ENCODE data around the gene UTS2.

UTS2 gene

DNA sequence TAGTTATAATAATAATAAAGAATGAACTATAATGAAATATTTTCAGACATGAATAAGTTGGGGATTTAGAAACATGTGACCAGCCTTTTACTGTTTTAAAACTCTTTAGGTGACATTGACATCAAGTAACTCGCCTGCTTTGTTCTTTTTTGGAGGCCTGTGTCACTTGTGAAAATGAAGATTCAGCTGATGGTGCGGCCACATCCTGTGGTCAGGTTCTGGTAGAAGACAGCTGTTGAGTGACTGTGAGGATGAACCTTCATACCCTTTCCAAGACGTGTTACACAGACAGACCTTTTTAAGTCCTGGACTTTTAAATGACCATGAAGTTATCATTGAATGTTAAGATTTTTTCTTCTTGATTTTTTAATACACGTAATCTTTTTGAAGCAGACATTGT, 10.3 kb downstream of the UTS2 start:
- Histone ChIP-seq H3K27me3 (ENCODE audit: insufficient read depth, poor library complexity, severe bottlenecking) (no peaks in the 10 kb centered on the region), H3K27ac (replicated peaks) (no peak overlapping the region), H3K4me3 (replicated peaks; ENCODE audit: insufficient read depth, low read length) (no peak overlapping the region)
- no peak for DNase-seq (ENCODE audit: low read depth in 1 of 2, low spot score in 1 of 2)
- TF ChIP-seq GABPA (IDR thresholded peaks at IDR 0.05; ENCODE audit: low read depth) (no peak), POLR2AphosphoS5 (IDR thresholded peaks at IDR 0.05; ENCODE audit: low read depth) (no peak), SPI1 (IDR thresholded peaks at IDR 0.05; ENCODE audit: borderline replicate concordance, low read depth) (no peak)
- TF ChIP-seq, protein P1, sequence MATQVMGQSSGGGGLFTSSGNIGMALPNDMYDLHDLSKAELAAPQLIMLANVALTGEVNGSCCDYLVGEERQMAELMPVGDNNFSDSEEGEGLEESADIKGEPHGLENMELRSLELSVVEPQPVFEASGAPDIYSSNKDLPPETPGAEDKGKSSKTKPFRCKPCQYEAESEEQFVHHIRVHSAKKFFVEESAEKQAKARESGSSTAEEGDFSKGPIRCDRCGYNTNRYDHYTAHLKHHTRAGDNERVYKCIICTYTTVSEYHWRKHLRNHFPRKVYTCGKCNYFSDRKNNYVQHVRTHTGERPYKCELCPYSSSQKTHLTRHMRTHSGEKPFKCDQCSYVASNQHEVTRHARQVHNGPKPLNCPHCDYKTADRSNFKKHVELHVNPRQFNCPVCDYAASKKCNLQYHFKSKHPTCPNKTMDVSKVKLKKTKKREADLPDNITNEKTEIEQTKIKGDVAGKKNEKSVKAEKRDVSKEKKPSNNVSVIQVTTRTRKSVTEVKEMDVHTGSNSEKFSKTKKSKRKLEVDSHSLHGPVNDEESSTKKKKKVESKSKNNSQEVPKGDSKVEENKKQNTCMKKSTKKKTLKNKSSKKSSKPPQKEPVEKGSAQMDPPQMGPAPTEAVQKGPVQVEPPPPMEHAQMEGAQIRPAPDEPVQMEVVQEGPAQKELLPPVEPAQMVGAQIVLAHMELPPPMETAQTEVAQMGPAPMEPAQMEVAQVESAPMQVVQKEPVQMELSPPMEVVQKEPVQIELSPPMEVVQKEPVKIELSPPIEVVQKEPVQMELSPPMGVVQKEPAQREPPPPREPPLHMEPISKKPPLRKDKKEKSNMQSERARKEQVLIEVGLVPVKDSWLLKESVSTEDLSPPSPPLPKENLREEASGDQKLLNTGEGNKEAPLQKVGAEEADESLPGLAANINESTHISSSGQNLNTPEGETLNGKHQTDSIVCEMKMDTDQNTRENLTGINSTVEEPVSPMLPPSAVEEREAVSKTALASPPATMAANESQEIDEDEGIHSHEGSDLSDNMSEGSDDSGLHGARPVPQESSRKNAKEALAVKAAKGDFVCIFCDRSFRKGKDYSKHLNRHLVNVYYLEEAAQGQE (IDR thresholded peaks at IDR 0.05; ENCODE audit: insufficient replicate concordance, low read depth): no peak
- TF ChIP-seq, protein P2, sequence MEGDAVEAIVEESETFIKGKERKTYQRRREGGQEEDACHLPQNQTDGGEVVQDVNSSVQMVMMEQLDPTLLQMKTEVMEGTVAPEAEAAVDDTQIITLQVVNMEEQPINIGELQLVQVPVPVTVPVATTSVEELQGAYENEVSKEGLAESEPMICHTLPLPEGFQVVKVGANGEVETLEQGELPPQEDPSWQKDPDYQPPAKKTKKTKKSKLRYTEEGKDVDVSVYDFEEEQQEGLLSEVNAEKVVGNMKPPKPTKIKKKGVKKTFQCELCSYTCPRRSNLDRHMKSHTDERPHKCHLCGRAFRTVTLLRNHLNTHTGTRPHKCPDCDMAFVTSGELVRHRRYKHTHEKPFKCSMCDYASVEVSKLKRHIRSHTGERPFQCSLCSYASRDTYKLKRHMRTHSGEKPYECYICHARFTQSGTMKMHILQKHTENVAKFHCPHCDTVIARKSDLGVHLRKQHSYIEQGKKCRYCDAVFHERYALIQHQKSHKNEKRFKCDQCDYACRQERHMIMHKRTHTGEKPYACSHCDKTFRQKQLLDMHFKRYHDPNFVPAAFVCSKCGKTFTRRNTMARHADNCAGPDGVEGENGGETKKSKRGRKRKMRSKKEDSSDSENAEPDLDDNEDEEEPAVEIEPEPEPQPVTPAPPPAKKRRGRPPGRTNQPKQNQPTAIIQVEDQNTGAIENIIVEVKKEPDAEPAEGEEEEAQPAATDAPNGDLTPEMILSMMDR (IDR thresholded peaks at IDR 0.05; ENCODE audit: insufficient read depth, low read length): no peak

DNA sequence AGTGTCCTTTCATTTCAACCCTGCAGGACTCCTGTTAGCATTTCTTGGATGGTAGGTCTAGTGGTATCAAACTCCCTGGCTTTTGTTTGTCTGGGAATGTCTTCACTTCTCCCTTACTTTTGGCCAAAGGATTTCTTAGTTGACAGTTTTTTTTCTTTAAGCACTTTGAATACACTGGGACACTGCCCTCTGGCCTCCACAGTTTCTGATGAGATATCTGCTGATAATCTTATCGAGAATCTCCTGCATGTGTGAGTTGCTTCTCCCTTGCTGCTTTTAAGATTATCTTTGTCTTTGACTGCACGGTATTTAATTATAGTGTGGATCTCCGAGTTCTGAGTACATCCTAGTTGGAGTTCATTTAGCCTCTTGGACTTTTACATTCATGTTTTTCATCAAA, 13.3 kb downstream of the UTS2 start:
- H3K4me3 ChIP-seq (replicated peaks; ENCODE audit: insufficient read depth, low read length): no peak overlapping the region
- TF ChIP-seq POLR2AphosphoS5 (IDR thresholded peaks at IDR 0.05; ENCODE audit: low read depth): no peak
- TF ChIP-seq, protein P1 (IDR thresholded peaks at IDR 0.05; ENCODE audit: insufficient replicate concordance, low read depth): no peak
- TF ChIP-seq, protein P2 (IDR thresholded peaks at IDR 0.05; ENCODE audit: insufficient read depth, low read length): no peak
- TF ChIP-seq GABPA (IDR thresholded peaks at IDR 0.05; ENCODE audit: low read depth): no peak
- TF ChIP-seq SPI1 (IDR thresholded peaks at IDR 0.05; ENCODE audit: borderline replicate concordance, low read depth): no peak

DNA sequence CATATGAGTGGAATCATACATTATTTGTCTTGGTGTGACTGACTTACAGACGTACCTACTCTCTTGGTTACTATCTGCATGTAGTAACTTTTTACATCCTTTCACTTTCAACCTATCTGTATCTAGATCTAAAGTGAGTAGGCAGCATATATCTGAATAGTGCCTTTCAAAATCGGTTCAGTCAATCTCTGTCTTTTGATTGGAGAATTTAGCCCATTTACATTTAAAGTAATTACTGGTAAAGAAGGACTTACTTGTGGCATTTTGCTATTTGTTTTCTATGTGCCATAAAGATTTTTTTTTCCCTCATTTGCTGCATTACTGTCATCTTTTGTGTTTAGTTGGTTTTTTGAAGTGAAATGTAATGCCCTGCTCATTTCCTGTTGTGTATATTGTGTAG, 14.2 kb downstream of the UTS2 start:
- DNase-seq (ENCODE audit: low read depth in 1 of 2, low spot score in 1 of 2): no peak
- Histone ChIP-seq H3K4me3 (replicated peaks; ENCODE audit: insufficient read depth, low read length) (no peak overlapping the region), H3K27me3 (ENCODE audit: insufficient read depth, poor library complexity, severe bottlenecking) (no peaks in the 10 kb centered on the region), H3K27ac (replicated peaks) (no peak overlapping the region)
- TF ChIP-seq, protein P2 (IDR thresholded peaks at IDR 0.05; ENCODE audit: insufficient read depth, low read length): no peak
- TF ChIP-seq POLR2AphosphoS5 (IDR thresholded peaks at IDR 0.05; ENCODE audit: low read depth): no peak

More for the DNA sequence above, 13.3 kb downstream of the UTS2 start:
- no peaks in the 10 kb centered on the region for H3K27me3 ChIP-seq (ENCODE audit: insufficient read depth, poor library complexity, severe bottlenecking)
- H3K27ac ChIP-seq (replicated peaks): no peak overlapping the region
- no peak for DNase-seq (ENCODE audit: low read depth in 1 of 2, low spot score in 1 of 2)

DNA sequence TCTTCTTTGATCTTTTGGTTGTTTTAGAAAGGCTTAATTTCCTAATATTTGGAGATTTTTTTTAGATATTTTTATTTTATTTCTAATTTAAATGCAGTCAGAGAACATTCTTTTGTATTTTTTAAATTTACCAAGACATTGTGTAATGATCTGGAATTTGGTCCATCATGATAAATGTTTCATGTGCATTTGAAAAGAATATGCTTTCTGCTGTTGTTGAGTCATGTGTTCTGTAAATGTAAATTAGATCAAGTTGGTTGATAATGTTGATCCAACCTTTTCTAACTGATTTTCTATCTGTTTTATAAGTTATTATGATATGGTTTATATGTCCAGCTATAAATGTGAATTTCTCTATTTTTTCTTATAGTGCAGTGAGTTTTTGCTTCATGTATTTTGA, 19.8 kb downstream of the UTS2 start:
- DNase-seq (ENCODE audit: low read depth in 1 of 2, low spot score in 1 of 2): no peak
- Histone ChIP-seq H3K27ac (replicated peaks) (no peak overlapping the region), H3K4me3 (replicated peaks; ENCODE audit: insufficient read depth, low read length) (no peak overlapping the region), H3K27me3 (ENCODE audit: insufficient read depth, poor library complexity, severe bottlenecking) (no peaks in the 10 kb centered on the region)
- TF ChIP-seq, protein P1 (IDR thresholded peaks at IDR 0.05; ENCODE audit: insufficient replicate concordance, low read depth): no peak
- TF ChIP-seq POLR2AphosphoS5 (IDR thresholded peaks at IDR 0.05; ENCODE audit: low read depth): no peak
- TF ChIP-seq GABPA (IDR thresholded peaks at IDR 0.05; ENCODE audit: low read depth): no peak
- TF ChIP-seq, protein P2 (IDR thresholded peaks at IDR 0.05; ENCODE audit: insufficient read depth, low read length): no peak
- TF ChIP-seq SPI1 (IDR thresholded peaks at IDR 0.05; ENCODE audit: borderline replicate concordance, low read depth): no peak

Data from HL-60 (cell line).